H1 (cell line): ENCODE measurements around the gene C6orf58. TPM values are rescaled to one million over a fixed set of nuclear protein-coding genes. Genes with fewer than 3 reads are reported as not detected.

Experiments
- CTCF ChIA-PET: fragments of 300-600 bp; sonication (Branson Sonifier 250); formaldehyde crosslinking; loops from one replicate; lab custom pipeline; 2021; ENCODE audit not compliant: partially characterized antibody; lab: Charles Lee
- POLR2A ChIA-PET: fragments of 300-600 bp; sonication (Branson Sonifier 250); formaldehyde crosslinking; loops from one replicate; lab custom pipeline; 2021; ENCODE audit warnings: inconsistent platforms; ENCODE audit not compliant: partially characterized antibody; lab: Charles Lee
- DNase-seq, 2 experiments: peaks; one replicate each; pipeline versions ENCODE4 v3.0.0 to v3.0.0-alpha.2; 2010 to 2022; ENCODE audit warnings: low spot score in 2 of 2, low read depth in 1 of 2, mixed read lengths in 1 of 2
- FAIRE-seq: peaks from 2 replicates; lab custom pipeline; 2011; peaks lifted over from hg19 to GRCh38; lab: Jason Lieb, UNC
- H2AFZ ChIP-seq: 2 replicates; pipeline ENCODE4 v1.8.1; 2012; ENCODE audit warnings: low read length, inconsistent platforms
- H2AK5ac ChIP-seq: 2 replicates; pipeline ENCODE4 v1.6.1; 2013; ENCODE audit warnings: low read depth, low read length
- H2BK120ac ChIP-seq: replicated peaks from 2 replicates; pipeline ENCODE3; 2013; ENCODE audit warnings: low read depth, low read length, inconsistent platforms
- H2BK12ac ChIP-seq: 2 replicates; pipeline ENCODE4 v1.6.1; 2013; ENCODE audit warnings: low read depth, low read length
- H2BK15ac ChIP-seq: 2 replicates; pipeline ENCODE4 v1.6.1; 2013; ENCODE audit warnings: low read length
- H2BK20ac ChIP-seq: 2 replicates; pipeline ENCODE4 v1.6.1; 2013; ENCODE audit warnings: low read length
- H2BK5ac ChIP-seq: 2 replicates; pipeline ENCODE4 v1.6.1; 2013; ENCODE audit warnings: low read depth, low read length
- H3K14ac ChIP-seq: 2 replicates; pipeline ENCODE4 v1.6.1; 2013; ENCODE audit warnings: inconsistent platforms; ENCODE audit not compliant: insufficient read length
- H3K18ac ChIP-seq: 2 replicates; pipeline ENCODE4 v1.6.1; 2013; ENCODE audit warnings: low read length; ENCODE audit errors: extremely low read depth
- H3K23ac ChIP-seq: 2 replicates; pipeline ENCODE4 v1.6.1; 2013; ENCODE audit warnings: inconsistent platforms; ENCODE audit not compliant: insufficient read length
- H3K23me2 ChIP-seq: 2 replicates; pipeline ENCODE4 v1.6.1; 2013; ENCODE audit warnings: low read depth, low read length
- H3K27ac ChIP-seq: 2 replicates; pipeline ENCODE4 v1.6.1; 2011; ENCODE audit warnings: low read depth, low read length, inconsistent platforms
- H3K27me3 ChIP-seq, 4 experiments: replicated peaks in 1 of 4; 1 replicate in 1 of 4; 2 replicates in 3 of 4; pipeline versions ENCODE4 v1.6.1 to v1.8.1; 2011 to 2013; ENCODE audit warnings: low read length in 3 of 4, mild to moderate bottlenecking in 3 of 4, inconsistent platforms in 2 of 4, mixed read lengths in 2 of 4, moderate library complexity in 1 of 4; ENCODE audit not compliant: control insufficient read depth in 3 of 4, insufficient read depth in 3 of 4; ENCODE audit errors: extremely low read depth in 1 of 4
- H3K36me3 ChIP-seq, 4 experiments: 2 replicates each; pipeline versions ENCODE4 v1.6.1 to v1.8.1; 2011 to 2013; ENCODE audit warnings: mild to moderate bottlenecking in 4 of 4, low read length in 3 of 4, moderate library complexity in 2 of 4, control low read depth in 1 of 4, inconsistent platforms in 1 of 4; ENCODE audit not compliant: insufficient read depth in 4 of 4, control insufficient read depth in 2 of 4
- H3K4ac ChIP-seq: replicated peaks from 2 replicates; pipeline ENCODE3; 2013; ENCODE audit warnings: low read length, low read depth, mixed read lengths, inconsistent platforms; ENCODE audit not compliant: insufficient read length
- H3K4me1 ChIP-seq, 4 experiments: replicated peaks in 1 of 4; 1 replicate in 1 of 4; 2 replicates in 3 of 4; pipeline versions ENCODE4 v1.6.1 to v1.8.1; 2011 to 2013; ENCODE audit warnings: low read length in 3 of 4, inconsistent platforms in 2 of 4, mixed read lengths in 1 of 4; ENCODE audit not compliant: insufficient read depth in 4 of 4, control insufficient read depth in 3 of 4
- H3K4me2 ChIP-seq, 2 experiments: 2 replicates each; pipeline versions ENCODE4 v1.6.1 to v1.8.1; 2011 to 2013; ENCODE audit warnings: low read depth in 2 of 2, low read length in 2 of 2, control low read depth in 1 of 2, inconsistent platforms in 1 of 2, mild to moderate bottlenecking in 1 of 2; ENCODE audit not compliant: insufficient read depth in 1 of 2
- H3K4me3 ChIP-seq, 4 experiments: fragments of 200-600, 300-600 bp in 1 of 4; sonication (generic), shearing (Covaris generic), sonication (Bioruptor Twin) in 1 of 4; 2 replicates each; pipeline versions ENCODE4 v1.5.1 to v1.8.1; 2011 to 2016; ENCODE audit warnings: low read length in 4 of 4, low read depth in 3 of 4, control low read depth in 2 of 4, inconsistent platforms in 2 of 4, mild to moderate bottlenecking in 2 of 4, mixed read lengths in 1 of 4, moderate library complexity in 1 of 4; ENCODE audit not compliant: insufficient read depth in 2 of 4; ENCODE audit errors: extremely low read depth in 1 of 4
- H3K56ac ChIP-seq: replicated peaks from 2 replicates; pipeline ENCODE3; 2013; ENCODE audit warnings: low read depth, mild to moderate bottlenecking, mixed read lengths, low read length, inconsistent platforms; ENCODE audit not compliant: insufficient read length
- H3K79me1 ChIP-seq: 2 replicates; pipeline ENCODE4 v1.6.1; 2013; ENCODE audit warnings: low read depth, low read length, control low read depth
- H3K79me2 ChIP-seq, 2 experiments: 2 replicates each; pipeline versions ENCODE4 v1.6.1 to v1.8.1; 2012 to 2013; ENCODE audit warnings: low read length in 2 of 2, mild to moderate bottlenecking in 2 of 2, inconsistent platforms in 1 of 2; ENCODE audit not compliant: insufficient read depth in 2 of 2, control insufficient read depth in 1 of 2
- H3K9ac ChIP-seq, 4 experiments: replicated peaks in 1 of 4; 1 replicate in 1 of 4; 2 replicates in 3 of 4; pipeline versions ENCODE4 v1.6.1 to v1.8.1; 2011 to 2013; ENCODE audit warnings: low read depth in 3 of 4, low read length in 3 of 4, control low read depth in 2 of 4, mild to moderate bottlenecking in 2 of 4, moderate library complexity in 2 of 4, inconsistent platforms in 1 of 4; ENCODE audit errors: extremely low read depth in 1 of 4
- H3K9me3 ChIP-seq, 2 experiments: 2 replicates each; pipeline versions ENCODE4 v1.6.1 to v1.8.1; 2012 to 2013; ENCODE audit warnings: mild to moderate bottlenecking in 2 of 2, moderate library complexity in 2 of 2, control low read depth in 1 of 2, inconsistent platforms in 1 of 2, low read depth in 1 of 2, low read length in 1 of 2, mixed read lengths in 1 of 2; ENCODE audit not compliant: insufficient read depth in 2 of 2
- H4K20me1 ChIP-seq, 2 experiments: replicated peaks in 1 of 2; 2 replicates each; pipeline versions ENCODE3 to v1.8.1; 2011 to 2013; ENCODE audit warnings: inconsistent platforms in 2 of 2, low read length in 2 of 2, mild to moderate bottlenecking in 1 of 2; ENCODE audit not compliant: insufficient read depth in 2 of 2, control insufficient read depth in 1 of 2
- H4K5ac ChIP-seq: 2 replicates; pipeline ENCODE4 v1.6.1; 2013; ENCODE audit warnings: low read length, low read depth, mixed read lengths, inconsistent platforms; ENCODE audit not compliant: insufficient read length
- H4K8ac ChIP-seq: 2 replicates; pipeline ENCODE4 v1.8.0; 2013; ENCODE audit warnings: mild to moderate bottlenecking, moderate library complexity, low read length, inconsistent platforms; ENCODE audit not compliant: insufficient read depth; ENCODE audit errors: extremely low read depth
- H4K91ac ChIP-seq: replicated peaks from 2 replicates; pipeline ENCODE3; 2013; ENCODE audit warnings: low read length, mixed read lengths, inconsistent platforms; ENCODE audit not compliant: insufficient read length
- EZH2 ChIP-seq: fragments of 200-600 bp; sonication (generic); IDR thresholded peaks from 2 replicates; pipeline ENCODE4 v1.7.1; 2012; ENCODE audit warnings: low read depth, mild to moderate bottlenecking, moderate library complexity, low read length, inconsistent platforms; ENCODE audit not compliant: severe bottlenecking
- FOSL1 ChIP-seq: IDR thresholded peaks from 2 replicates; pipeline ENCODE4 v1.6.1; 2011; ENCODE audit warnings: mild to moderate bottlenecking, low read depth, low read length, moderate library complexity; ENCODE audit not compliant: insufficient read depth
- RNF2 ChIP-seq: fragments of 200-900, 300-1000 bp; sonication (generic); IDR thresholded peaks from 2 replicates; pipeline ENCODE4 v1.7.1; 2016; ENCODE audit warnings: borderline replicate concordance, low read depth, mild to moderate bottlenecking, antibody characterized with exemption, low read length; ENCODE audit not compliant: poor library complexity, severe bottlenecking; ENCODE audit errors: missing control alignments
- TAF7 ChIP-seq: optimal IDR thresholded peaks from 2 replicates; pipeline ENCODE3; 2011; ENCODE audit warnings: low read depth, mild to moderate bottlenecking, inconsistent platforms, low read length, moderate library complexity, borderline replicate concordance
- YY1 ChIP-seq: IDR thresholded peaks from 2 replicates; pipeline ENCODE4 v1.6.1; 2011; ENCODE audit warnings: low read depth, mild to moderate bottlenecking, low read length
- WGBS, 2 experiments: shearing (Covaris generic) in 1 of 2; methylation state at CpG; one replicate each; pipeline versions ENCODE4 v1.1.6 to v1.1.7; 2013 to 2015; ENCODE audit warnings: low lambda C conversion rate in 2 of 2, mixed read lengths in 2 of 2, inconsistent platforms in 1 of 2, low coverage in 1 of 2, missing lambda C conversion rate in 1 of 2; ENCODE audit not compliant: insufficient replicate concordance in 2 of 2, insufficient coverage in 1 of 2, insufficient read length in 1 of 2; ENCODE audit errors: extremely low coverage in 1 of 2, missing lambda C conversion rate in 1 of 2; 5-methylcytosine and 5-hydroxymethylcytosine counted together
- polyA plus RNA-seq, 7 experiments: library from polyadenylated mRNA; depleted of rRNA in 3 of 7; stranded (reverse) in 5 of 7; unstranded in 2 of 7; fragments of >200 nt in 5 of 7; fragments of 200-250 nt in 2 of 7; gene quantifications; 1 replicate in 5 of 7; 2 replicates in 1 of 7; 4 replicates in 1 of 7; pipeline versions ENCODE4 v1.2.1 to v1.2.3, GENCODE V29; 2011 to 2013; ENCODE audit warnings: missing spikeins in 2 of 7, mixed read lengths in 2 of 7
- total RNA-seq: library from RNA; stranded (reverse); fragmentation: NEBNext Ultra II Directional; extraction: Animal tissue kit (Norgen Biotek cat#: 25700); gene quantifications from 2 replicates; pipeline ENCODE4 v1.2.1, GENCODE V29; 2021

Gene C6orf58
- total and polyA plus RNA-seq, 2 of the 8 experiments (the other 6 are each of a cell fraction or from before 2014, with no cell fraction given) = not detected

DNA sequence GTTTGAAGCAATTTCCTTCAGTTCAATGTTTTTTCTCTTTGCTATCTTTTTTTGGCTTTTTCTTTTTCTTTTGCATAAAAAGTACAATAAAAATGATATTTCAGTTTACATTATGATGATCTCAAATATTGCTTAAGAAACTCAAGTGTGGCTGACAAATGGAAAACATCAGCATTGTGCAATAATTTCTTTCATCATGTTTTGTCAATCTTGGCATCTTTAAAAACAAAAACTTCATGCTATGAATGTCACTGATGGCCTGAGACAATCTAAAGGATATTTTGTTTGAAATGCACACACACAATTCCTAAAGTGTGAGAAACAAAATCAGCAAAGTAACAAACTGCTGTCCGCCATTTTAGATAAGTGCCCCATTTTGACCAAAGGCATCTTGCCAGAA is 44.0 kb upstream of the C6orf58 start:
- no peak overlapping the region for H2BK12ac ChIP-seq
- no peaks in the 10 kb centered on the region for H3K36me3 ChIP-seq
- H4K5ac ChIP-seq = no peak overlapping the region
- no peaks in the 10 kb centered on the region for H3K23me2 ChIP-seq
- no peaks in the 10 kb centered on the region for H3K9me3 ChIP-seq
- H2AFZ ChIP-seq = peak overlapping the region; percentile 65; the same call in 1 of the 2 replicates
- no peak overlapping the region for H4K8ac ChIP-seq
- H3K9ac ChIP-seq = no peak overlapping the region
- H3K56ac ChIP-seq = no peak overlapping the region
- no peaks in the 10 kb centered on the region for H3K79me2 ChIP-seq
- H3K18ac ChIP-seq = no peak overlapping the region
- no peak overlapping the region for H2BK5ac ChIP-seq
- FAIRE-seq (peak; percentile 7), DNase-seq (no peak)
- no peak overlapping the region for H3K4me2 ChIP-seq
- no peak overlapping the region for H3K4ac ChIP-seq
- H2BK20ac ChIP-seq = no peak overlapping the region
- no peaks in the 10 kb centered on the region for H4K20me1 ChIP-seq
- H3K79me1 ChIP-seq = no peaks in the 10 kb centered on the region
- H3K4me1 ChIP-seq = no peaks in the 10 kb centered on the region
- no peak overlapping the region for H3K23ac ChIP-seq
- H4K91ac ChIP-seq = no peak overlapping the region
- H2AK5ac ChIP-seq = no peak overlapping the region
- H3K27ac ChIP-seq = no peak overlapping the region
- H2BK120ac ChIP-seq = no peak overlapping the region
- CTCF ChIA-PET = interaction anchor here (1.0 kb wide), 1 partner anchor 14 kb away, joined by 3 read pairs; the partner anchor contains the start of gene MTCL3
- 96% methylated on average over 1 of the region's 1 CpG; no CpG with 5 or more reads in 1 of the 2 experiments for WGBS, 2 experiments
- H3K4me3 ChIP-seq = no peak overlapping the region
- H3K27me3 ChIP-seq = no peaks in the 10 kb centered on the region
- no peak overlapping the region for H3K14ac ChIP-seq
- H2BK15ac ChIP-seq = no peak overlapping the region
- POLR2A ChIA-PET = no interaction called here
- TF ChIP-seq YY1 (peak; percentile 73; the same call in 1 of the 2 replicates), RNF2 (no peak), EZH2 (no peak), TAF7 (no peak), FOSL1 (no peak)
